Astrocyte of the cerebellum (primary cell): ENCODE results near the gene SETBP1.

Experiments used
- DNase-seq: peaks from one replicate; pipeline ENCODE4 v3.0.0-alpha.2; 2011; ENCODE audit warnings: low read depth
- H3K4me3 ChIP-seq: 2 replicates; pipeline ENCODE4 v1.5.1; 2011; ENCODE audit warnings: mild to moderate bottlenecking, low read depth, low read length, moderate library complexity
- CTCF ChIP-seq: IDR thresholded peaks from 2 replicates; pipeline ENCODE4 v1.5.1; 2012; ENCODE audit warnings: low read length, low read depth, moderate library complexity, mild to moderate bottlenecking; ENCODE audit errors: missing control alignments
- in situ Hi-C: cut with HindIII; loops from 2 replicates; pipeline ENCODE4 v1.10.0; 2017; ENCODE audit warnings: low sequenced_read_pairs

SETBP1 gene

GRCh38 chr18:44815108-44815507 is 134.4 kb downstream of the SETBP1 start:
- no peak for TF ChIP-seq CTCF
- in situ Hi-C loops, result no loop called here
- no peak for DNase-seq
- H3K4me3 ChIP-seq, result no peak overlapping the region

GRCh38 chr18:44816050-44816449 is 135.4 kb downstream of the SETBP1 start:
- DNase-seq, result no peak
- TF ChIP-seq CTCF, result no peak
- in situ Hi-C loops, result no loop called here
- H3K4me3 ChIP-seq, result no peak overlapping the region

- in situ Hi-C loops, result no loop called here
- no peak for TF ChIP-seq CTCF
- no peak for DNase-seq
- H3K4me3 ChIP-seq, result no peak overlapping the region
Observed at GRCh38 chr18:44816477-44816876, 135.8 kb downstream of the SETBP1 start.

- no peak for TF ChIP-seq CTCF
- no peak overlapping the region for H3K4me3 ChIP-seq
Observed at GRCh38 chr18:44817831-44818473, 137.3 kb downstream of the SETBP1 start.

GRCh38 chr18:44818668-44819403 is 138.1 kb downstream of the SETBP1 start:
- in situ Hi-C loops, result no loop called here
- no peak overlapping the region for H3K4me3 ChIP-seq
- no peak for DNase-seq
- TF ChIP-seq CTCF, result no peak

More at GRCh38 chr18:44817831-44818473, 137.3 kb downstream of the SETBP1 start:
- in situ Hi-C loops, result no loop called here
- DNase-seq, result no peak

- no peak for DNase-seq
- no peak overlapping the region for H3K4me3 ChIP-seq
- in situ Hi-C loops, result no loop called here
- no peak for TF ChIP-seq CTCF
Observed at GRCh38 chr18:44819944-44820510, 139.3 kb downstream of the SETBP1 start.
